Heart left ventricle (tissue), 16 donors: ENCODE measurements around the gene MYL4. TPM values are rescaled to one million over a fixed set of nuclear protein-coding genes. Genes with fewer than 3 reads are reported as not detected.

ENCODE experiments used
- ATAC-seq, 4 donors: fragments of 200-7000 bp; cut with Tn5 transposase; one replicate each; pipeline ENCODE4 v1.9.1; 2020 to 2022; ENCODE audit warnings: moderate library complexity in 4 of 4, mild to moderate bottlenecking in 3 of 4, moderate number of reproducible peaks in 1 of 4
- DNase-seq, 5 donors: peaks; one replicate each; pipeline ENCODE4 v3.0.0-alpha.2; 2020
- H3K27ac ChIP-seq, 12 donors: fragments of 200-600 bp; sonication (generic) in 4 of 12; one replicate each; pipeline versions ENCODE4 v1.5.0 to v1.8.0; 2016 to 2022; ENCODE audit warnings: mild to moderate bottlenecking in 2 of 12
- H3K27me3 ChIP-seq, 9 donors: fragments of 200-600 bp; sonication (generic) in 2 of 9; one replicate each; pipeline versions ENCODE4 v1.5.1 to v1.8.0; 2016 to 2022; ENCODE audit warnings: mild to moderate bottlenecking in 3 of 9
- H3K36me3 ChIP-seq, 9 donors: fragments of 200-600 bp; sonication (generic) in 2 of 9; one replicate each; pipeline versions ENCODE4 v1.5.0 to v1.8.0; 2018 to 2022; ENCODE audit warnings: mild to moderate bottlenecking in 2 of 9
- H3K4me1 ChIP-seq, 12 donors: fragments of 200-600 bp; sonication (generic) in 4 of 12; one replicate each; pipeline versions ENCODE4 v1.5.0 to v1.8.0; 2016 to 2022; ENCODE audit warnings: mild to moderate bottlenecking in 3 of 12
- H3K4me3 ChIP-seq, 12 donors: fragments of 200-600 bp; sonication (generic) in 4 of 12; one replicate each; pipeline versions ENCODE4 v1.5.0 to v1.8.0; 2017 to 2022; ENCODE audit warnings: mild to moderate bottlenecking in 9 of 12, moderate library complexity in 4 of 12
- H3K9me3 ChIP-seq, 12 donors: fragments of 200-600 bp; sonication (generic) in 4 of 12; one replicate each; pipeline versions ENCODE4 v1.5.0 to v1.8.0; 2016 to 2022; ENCODE audit warnings: mild to moderate bottlenecking in 1 of 12
- POLR2A ChIP-seq, 2 donors: fragments of 450-650 bp; IDR thresholded peaks; one replicate each; pipeline ENCODE4 v1.6.1; 2017; ENCODE audit warnings: antibody characterized with exemption in 2 of 2, mild to moderate bottlenecking in 2 of 2, moderate library complexity in 2 of 2
- WGBS, 4 donors: extraction: QIAGEN DNeasy Blood & Tissue Kit in 2 of 4; methylation state at CpG; one replicate each; pipeline versions ENCODE4 v1.1.5 to v1.1.7; 2013 to 2018; 5-methylcytosine and 5-hydroxymethylcytosine counted together
- intact Hi-C, 10 donors: fragments of 100-400 bp; cut with DNase I; formaldehyde crosslinking; loops; one replicate each; pipeline versions ENCODE4 v1.11.1 to v1.14.2; 2022
- polyA plus RNA-seq, 2 donors: library from polyadenylated mRNA; stranded (reverse); fragments of 200-250 nt; gene quantifications; one replicate each; pipeline ENCODE4 v1.2.3, GENCODE V29; 2013
- total RNA-seq, 9 donors: library from RNA; depleted of rRNA in 2 of 9; stranded (reverse); fragments of >200 nt in 2 of 9; fragmentation: NEBNext Ultra II Directional in 3 of 9; extraction: Animal tissue kit (Norgen Biotek cat#: 25700) in 3 of 9; gene quantifications; one replicate each; pipeline versions ENCODE4 v1.1.0 to v1.2.4, GENCODE V29; 2016 to 2023
- TF ChIP-seq, protein P1 (sequence below), 12 donors: fragments of 200-600 bp; sonication (generic) in 4 of 12; IDR thresholded peaks; one replicate each; pipeline versions ENCODE4 v1.5.0 to v1.8.0; 2018 to 2022; ENCODE audit warnings: antibody characterized with exemption in 12 of 12, mild to moderate bottlenecking in 5 of 12
- donor health status: ischemic (EF 13 %, LVEDD 7.1; RV severe dilation, severe dysfunction).
- donor health status: healthy with polysubstance abuse.
- donor health status: DM: no; HTN: yes; CAD: no.
- donor health status: DM: no; HTN: no; CAD: no.
- donor health status: ischemic (EF 25% LVEDD 6.9; RV normal size, moderate dysfunction).
- donor health status: ischemic (EF 25% LVEDD 5.7; RV mildly dilated, moderate dysfunction).
- donor health status: healthy.
- donor health status: DM: yes; HTN: yes; CAD: no.
- donor health status: ischemic (EF 35%, LVEDD 5.7; RV mildly dilated, moderate dysfunction).
- donor health status: nonischemic (EF 11% LVEDD 7.7; RV severe dilation, severe dysfunction).
- donor health status: DM: yes; HTN: yes; CAD: no.
- donor health status: PGD.
- donor health status: ischemic (EF 29% LVEDD 5.4; RV normal size, mild dysfunction).
- donor health status: nonischemic (EF 23%, LVEDD 6.1; RV moderate dilation, normal function).

The MYL4 gene
- total and polyA plus RNA-seq, 11 donors, result 24.9 to 750 (median 69.0) TPM

DNA sequence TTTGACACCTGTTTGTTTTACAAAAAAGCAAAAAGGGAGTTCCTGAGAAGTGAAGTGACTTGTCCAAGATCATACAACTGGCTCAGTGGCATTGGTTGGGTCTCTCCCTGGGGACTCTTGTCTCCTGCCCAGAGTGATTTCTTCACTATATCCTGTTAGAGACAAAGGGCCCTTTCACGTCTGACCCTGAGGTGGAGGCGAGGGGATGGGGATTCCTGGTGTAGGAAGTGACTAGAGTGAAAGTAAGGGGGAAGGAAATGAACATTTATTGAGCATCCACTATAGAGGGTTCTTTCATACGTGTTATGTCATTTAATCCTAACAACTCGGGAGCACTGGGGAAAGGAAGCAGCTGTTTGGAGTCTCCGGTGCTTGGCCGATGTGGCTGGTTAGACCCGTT lies 53.4 kb downstream of the MYL4 start:
- intact Hi-C loops, result no loop called here
- WGBS, 4 donors, result 58 to 64% (median 61%) methylated on average over 7 of the region's 7 CpGs

DNA sequence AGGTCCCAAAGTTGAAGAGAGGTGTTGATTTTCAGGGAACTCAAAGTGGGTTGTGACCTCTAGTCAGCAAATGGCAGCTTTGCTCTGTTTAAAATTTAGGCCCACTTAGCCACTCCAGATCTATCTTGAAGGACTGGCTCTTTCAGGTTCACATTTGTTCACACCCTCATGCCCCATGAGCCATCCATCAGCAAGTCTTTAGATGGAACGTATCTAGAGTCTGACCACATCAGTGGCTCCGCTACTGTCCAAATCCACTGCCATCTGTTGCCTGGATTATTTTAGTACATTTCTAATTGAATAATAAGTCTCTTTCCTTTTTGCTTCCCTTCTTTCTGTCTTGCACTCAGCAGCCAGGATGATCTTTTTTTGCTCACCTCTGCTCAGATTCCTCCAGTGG lies 55.0 kb downstream of the MYL4 start:
- WGBS, 4 donors, result 91 to 96% (median 94%) methylated on average over 2 of the region's 2 CpGs

More for the DNA sequence above, 53.4 kb downstream of the MYL4 start:
- ATAC-seq (peak in 1 of 4 donors; percentile 7), DNase-seq (no peak)
- no peaks in the 10 kb centered on the region for H3K9me3 ChIP-seq
- no peaks in the 10 kb centered on the region for H3K27me3 ChIP-seq
- H3K36me3 ChIP-seq, result no peaks in the 10 kb centered on the region
- TF ChIP-seq, protein P1, sequence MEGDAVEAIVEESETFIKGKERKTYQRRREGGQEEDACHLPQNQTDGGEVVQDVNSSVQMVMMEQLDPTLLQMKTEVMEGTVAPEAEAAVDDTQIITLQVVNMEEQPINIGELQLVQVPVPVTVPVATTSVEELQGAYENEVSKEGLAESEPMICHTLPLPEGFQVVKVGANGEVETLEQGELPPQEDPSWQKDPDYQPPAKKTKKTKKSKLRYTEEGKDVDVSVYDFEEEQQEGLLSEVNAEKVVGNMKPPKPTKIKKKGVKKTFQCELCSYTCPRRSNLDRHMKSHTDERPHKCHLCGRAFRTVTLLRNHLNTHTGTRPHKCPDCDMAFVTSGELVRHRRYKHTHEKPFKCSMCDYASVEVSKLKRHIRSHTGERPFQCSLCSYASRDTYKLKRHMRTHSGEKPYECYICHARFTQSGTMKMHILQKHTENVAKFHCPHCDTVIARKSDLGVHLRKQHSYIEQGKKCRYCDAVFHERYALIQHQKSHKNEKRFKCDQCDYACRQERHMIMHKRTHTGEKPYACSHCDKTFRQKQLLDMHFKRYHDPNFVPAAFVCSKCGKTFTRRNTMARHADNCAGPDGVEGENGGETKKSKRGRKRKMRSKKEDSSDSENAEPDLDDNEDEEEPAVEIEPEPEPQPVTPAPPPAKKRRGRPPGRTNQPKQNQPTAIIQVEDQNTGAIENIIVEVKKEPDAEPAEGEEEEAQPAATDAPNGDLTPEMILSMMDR (IDR thresholded peaks at IDR 0.05), result no peak
- TF ChIP-seq POLR2A (IDR thresholded peaks at IDR 0.05), result no peak
- peaks cover 0 to 31% (median 8%) of the 10 kb centered on the region in 12 donors for H3K4me1 ChIP-seq
- no peak overlapping the region for H3K4me3 ChIP-seq
- peak overlapping the region in 1 of 12 donors; percentile 1 for H3K27ac ChIP-seq

DNA sequence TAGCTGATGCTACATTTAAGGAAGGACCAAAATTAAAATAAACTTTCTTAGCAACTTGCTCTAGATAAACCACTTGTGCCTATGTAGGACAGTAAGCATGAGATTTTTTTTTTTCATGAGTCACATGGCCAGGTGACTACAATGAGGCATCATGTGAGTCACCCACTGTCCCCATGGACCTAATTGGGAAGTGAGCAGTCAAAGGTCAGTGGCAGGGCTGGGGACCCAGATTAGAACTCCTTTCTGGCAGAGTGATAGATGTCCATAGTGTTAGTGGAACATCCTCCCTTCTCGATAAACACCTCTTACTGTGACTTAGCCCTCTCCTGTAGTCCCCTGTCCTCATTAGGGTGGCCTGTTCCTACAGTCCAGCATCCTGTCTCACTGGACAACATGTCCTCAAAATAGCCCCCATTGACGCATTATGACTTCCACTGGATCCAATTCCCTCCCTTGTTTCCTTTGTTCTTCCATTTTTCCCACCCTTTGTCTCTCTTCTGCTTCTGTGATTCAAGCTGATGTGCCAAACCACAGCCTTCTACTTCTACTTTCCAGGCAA lies 56.9 kb downstream of the MYL4 start:
- peak in 1 of 5 donors; percentile 65 for DNase-seq
- TF ChIP-seq, protein P1 (IDR thresholded peaks at IDR 0.05), result no peak
- no peak for TF ChIP-seq POLR2A (IDR thresholded peaks at IDR 0.05)
- no peaks in the 10 kb centered on the region for H3K36me3 ChIP-seq
- WGBS, 4 donors, result 58 to 73% (median 66%) methylated on average over 2 of the region's 2 CpGs
- H3K9me3 ChIP-seq, result no peaks in the 10 kb centered on the region
- H3K4me1 ChIP-seq, result peaks cover 0 to 24% (median 8%) of the 10 kb centered on the region in 12 donors
- H3K27me3 ChIP-seq, result no peaks in the 10 kb centered on the region
- no peak overlapping the region for H3K4me3 ChIP-seq
- H3K27ac ChIP-seq, result peak overlapping the region in 4 of 12 donors; percentile 30 to 65 (median 40)
- intact Hi-C loops, result loop anchor here in 2 of 10 donors (2.0 to 5.0 kb wide), 2 partner anchors 21 to 34 kb away; no protein-coding TSS in a partner anchor
- peak in 3 of 4 donors; percentile 55 to 77 (median 75) for ATAC-seq

More for the DNA sequence above, 55.0 kb downstream of the MYL4 start:
- H3K4me1 ChIP-seq, result peaks cover 0 to 24% (median 8%) of the 10 kb centered on the region in 12 donors
- TF ChIP-seq POLR2A (IDR thresholded peaks at IDR 0.05), result no peak
- TF ChIP-seq, protein P1 (IDR thresholded peaks at IDR 0.05), result no peak
- no peaks in the 10 kb centered on the region for H3K27me3 ChIP-seq
- no peak overlapping the region for H3K4me3 ChIP-seq
- no peak overlapping the region for H3K27ac ChIP-seq
- ATAC-seq (no peak), DNase-seq (no peak)
- intact Hi-C loops, result no loop called here
- no peaks in the 10 kb centered on the region for H3K36me3 ChIP-seq
- no peaks in the 10 kb centered on the region for H3K9me3 ChIP-seq

DNA sequence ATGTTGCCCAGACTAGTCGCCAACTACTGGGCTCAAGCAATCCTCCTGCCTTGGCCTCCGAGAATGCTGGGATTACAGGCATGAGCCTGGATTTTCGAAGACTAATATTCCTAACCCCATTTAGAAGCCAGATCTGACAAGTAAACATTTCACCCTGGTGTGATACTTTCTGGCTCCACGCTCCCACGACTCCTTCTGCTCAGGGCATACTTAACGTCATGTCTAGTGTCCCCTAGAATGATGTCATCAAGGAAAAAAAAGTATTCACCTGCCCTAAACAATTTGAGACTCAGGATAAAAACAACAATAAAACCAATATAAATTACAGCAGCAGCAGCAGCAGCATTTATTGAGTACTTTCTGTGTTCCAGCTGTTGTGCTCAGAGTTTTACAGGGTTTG lies 57.6 kb downstream of the MYL4 start:
- no peak overlapping the region for H3K4me3 ChIP-seq
- H3K27ac ChIP-seq, result peak overlapping the region in 4 of 12 donors; percentile 23 to 65 (median 39)
- no peaks in the 10 kb centered on the region for H3K27me3 ChIP-seq
- ATAC-seq (no peak), DNase-seq (no peak)
- no peak for TF ChIP-seq POLR2A (IDR thresholded peaks at IDR 0.05)
- TF ChIP-seq, protein P1 (IDR thresholded peaks at IDR 0.05), result no peak
- H3K4me1 ChIP-seq, result peaks cover 0 to 24% (median 8%) of the 10 kb centered on the region in 12 donors
- intact Hi-C loops, result loop anchor here in 2 of 10 donors (2.0 to 5.0 kb wide), 2 partner anchors 20 to 34 kb away; no protein-coding TSS in a partner anchor
- 84 to 89% (median 85%) methylated on average over 6 of the region's 6 CpGs for WGBS, 4 donors
- H3K9me3 ChIP-seq, result no peaks in the 10 kb centered on the region
- no peaks in the 10 kb centered on the region for H3K36me3 ChIP-seq
